ENCODE results near the gene DDX21.
A peak's percentile ranks its signal among the peaks of the same experiment; 100 is the strongest.
"Not testable (repeated sequence)": the region's sequence is repeated elsewhere in the genome, so short reads cannot be mapped to it uniquely, and the experiment has no call there.

DDX21 gene

GRCh38 chr10:68988530-68989316, 32.8 kb downstream of the DDX21 start, which contains the start of gene KIFBP:
Gene KIFBP, plus strand, starts transcription at chr10:68988803. Its CDS starts 30 bp downstream, at chr10:68988833.
- peak; percentile 77 for DNase-seq

- DNase-seq: no peak
These were observed 33.5 kb downstream of the DDX21 start for GRCh38 chr10:68989317-68989990.

DNA sequence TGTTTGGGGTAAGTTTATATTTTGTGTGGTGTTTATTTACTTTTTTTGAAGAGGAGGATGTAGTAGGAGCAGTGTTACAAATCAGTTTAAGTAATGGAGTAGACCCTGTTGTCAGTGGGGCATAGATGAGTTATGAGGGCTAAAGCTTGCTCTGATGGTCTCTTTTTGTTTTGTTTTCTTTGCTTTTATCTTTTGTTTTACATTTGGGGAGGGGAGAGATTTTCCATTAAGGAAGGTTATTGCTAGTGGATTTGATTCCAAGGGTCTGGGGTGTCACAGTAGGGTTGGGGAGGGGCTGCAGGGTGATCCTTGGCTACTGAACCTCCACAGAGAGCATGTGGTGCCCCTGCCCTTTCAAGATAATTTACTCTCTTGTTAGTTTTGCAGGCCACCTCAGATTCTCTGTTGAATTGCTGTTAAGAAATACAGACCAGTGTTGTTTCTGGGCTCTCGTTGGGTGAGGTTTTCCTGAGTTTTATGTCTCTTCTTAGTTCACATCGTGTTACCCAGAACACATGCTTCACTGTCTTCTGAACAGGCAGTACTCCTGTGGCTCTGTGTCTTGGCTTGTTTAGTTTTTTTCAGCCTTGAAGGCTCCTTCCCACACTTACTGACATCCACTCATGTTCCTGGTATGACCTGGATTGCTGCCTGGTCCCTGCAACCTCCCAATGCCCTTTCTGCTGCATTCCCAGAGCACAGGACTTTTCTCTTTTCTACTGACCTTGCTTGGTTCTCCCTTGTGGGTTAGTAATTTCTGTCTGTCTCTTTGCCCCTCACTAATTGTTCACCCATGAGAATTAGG, 36.9 kb downstream of the DDX21 start:
- no peak for DNase-seq

DNA sequence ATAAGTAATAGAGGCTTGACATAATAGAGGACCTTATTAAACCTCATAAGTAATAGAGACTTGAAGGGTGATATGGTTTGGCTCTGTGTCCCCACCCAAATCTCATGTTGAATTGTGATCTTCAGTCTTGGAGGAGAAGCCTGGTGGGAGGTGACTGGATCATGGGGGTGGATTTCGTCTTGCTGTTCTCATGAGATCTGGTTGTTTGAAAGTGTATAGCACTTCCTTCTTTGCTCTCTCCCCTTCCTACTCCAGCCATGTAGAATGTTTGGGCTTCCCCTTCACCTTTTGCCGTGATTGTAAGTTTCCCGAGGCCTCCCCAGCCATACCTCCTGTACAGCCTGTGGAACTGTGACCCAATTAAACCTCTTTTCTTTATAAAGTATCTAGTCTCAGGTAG, 41.2 kb downstream of the DDX21 start:
- no peak for DNase-seq

DNA sequence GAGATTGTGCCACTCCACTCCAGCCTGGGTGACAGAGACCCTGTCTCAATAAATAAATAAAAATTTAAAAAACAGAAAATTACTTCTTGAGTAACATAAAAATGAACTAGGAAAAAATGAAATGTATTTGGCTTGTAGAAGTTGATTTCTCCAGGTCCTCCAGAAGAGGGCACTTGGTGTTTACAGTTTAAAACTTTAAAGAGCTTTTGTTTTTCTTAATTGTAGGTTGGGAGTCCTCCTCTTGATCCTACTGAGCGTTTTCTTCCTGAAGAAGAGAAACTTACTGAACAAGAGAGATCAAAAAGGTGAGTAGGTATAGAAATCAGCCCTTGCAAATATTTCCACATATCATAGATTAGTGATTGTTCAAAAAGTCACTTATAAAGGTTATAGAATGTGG, 48.9 kb downstream of the DDX21 start:
- no peak for DNase-seq

DNA sequence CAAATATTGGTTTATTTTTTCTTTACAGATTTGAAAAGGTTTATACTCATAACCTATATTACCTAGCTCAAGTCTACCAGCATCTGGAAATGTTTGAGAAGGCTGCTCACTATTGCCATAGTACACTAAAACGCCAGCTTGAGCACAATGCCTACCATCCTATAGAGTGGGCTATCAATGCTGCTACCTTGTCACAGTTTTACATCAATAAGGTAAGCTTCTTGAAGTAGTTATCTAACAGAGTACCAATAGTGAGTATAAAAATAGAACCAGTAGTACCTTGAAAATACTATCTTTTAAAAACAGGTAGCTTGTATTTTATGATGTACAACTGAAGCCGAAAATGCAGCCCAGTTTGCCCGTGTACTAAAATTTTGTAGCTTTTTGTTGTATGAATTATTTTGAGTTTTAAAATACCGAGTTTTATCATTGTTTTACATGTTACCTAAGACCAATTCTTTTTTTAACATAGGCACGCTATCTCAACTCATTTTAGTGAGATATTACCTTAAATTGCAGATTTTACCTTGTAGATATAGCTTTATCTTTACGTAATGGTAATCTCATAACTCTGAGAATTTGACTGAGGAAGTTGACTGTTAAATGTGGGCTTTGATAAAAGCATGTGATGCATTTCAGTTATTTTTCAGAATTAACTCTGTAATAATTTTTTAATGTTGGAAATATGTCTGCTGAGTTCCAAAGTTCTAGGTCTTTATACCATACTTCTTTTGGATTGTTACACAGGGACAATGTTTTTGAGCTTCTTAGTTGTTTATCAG, 49.9 kb downstream of the DDX21 start:
- no peak for DNase-seq

- no peak for DNase-seq
These were observed 51.3 kb downstream of the DDX21 start for GRCh38 chr10:69007260-69007659.

- DNase-seq: no peak
These were observed 53.4 kb downstream of the DDX21 start for GRCh38 chr10:69009360-69009759.

DNA sequence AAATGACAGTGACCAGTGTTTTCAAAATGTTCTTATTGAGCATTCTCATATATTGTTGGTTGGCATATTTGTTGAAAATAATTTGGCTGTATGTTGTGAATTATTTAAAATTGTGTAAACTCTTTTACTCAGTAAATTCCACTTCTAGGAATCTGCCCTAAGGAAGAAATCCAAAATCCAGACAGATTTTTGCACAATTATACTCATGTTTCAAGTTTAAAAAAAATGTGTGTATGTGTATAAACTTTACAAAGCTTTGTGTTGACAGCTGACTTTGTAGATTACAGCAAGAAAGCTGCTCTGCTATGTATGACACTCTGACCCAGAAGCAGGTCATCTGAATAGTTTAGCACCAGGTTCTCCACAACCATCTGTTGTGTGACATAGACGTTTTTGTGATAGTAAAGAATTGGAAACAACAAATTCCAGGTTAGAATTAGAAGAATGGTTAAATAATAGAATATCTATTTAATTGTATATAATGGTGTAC, 54.2 kb downstream of the DDX21 start:
- no peak for DNase-seq

- not testable (repeated sequence) for DNase-seq
These were observed 56.8 kb downstream of the DDX21 start for GRCh38 chr10:69012778-69013177.

DNA sequence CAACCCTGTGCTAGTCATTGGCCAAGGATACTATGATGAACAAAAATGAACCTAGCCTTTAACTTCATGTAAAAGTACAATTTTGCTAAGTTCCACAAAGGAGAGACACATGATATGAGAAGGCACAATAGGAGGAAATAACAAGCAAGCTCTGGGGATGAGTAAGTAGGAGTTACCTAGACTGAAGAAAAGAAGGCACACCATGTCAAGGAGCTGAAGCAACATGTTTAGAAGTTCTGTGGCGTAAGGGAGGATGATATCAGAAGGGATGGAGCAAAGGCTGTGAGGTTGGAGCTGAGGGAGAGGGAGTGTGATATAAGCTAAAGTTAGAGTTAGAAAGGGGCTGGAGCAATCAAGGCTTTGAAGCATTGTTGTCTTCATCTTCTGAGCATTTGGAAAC, 58.2 kb downstream of the DDX21 start:
- DNase-seq: no peak

- DNase-seq: no peak
These were observed 62.6 kb downstream of the DDX21 start for GRCh38 chr10:69018613-69019012.

GRCh38 chr10:69022611-69023010, 66.6 kb downstream of the DDX21 start:
- no peak for DNase-seq

GRCh38 chr10:69025370-69025896, 69.5 kb downstream of the DDX21 start:
- DNase-seq: no peak

DNA sequence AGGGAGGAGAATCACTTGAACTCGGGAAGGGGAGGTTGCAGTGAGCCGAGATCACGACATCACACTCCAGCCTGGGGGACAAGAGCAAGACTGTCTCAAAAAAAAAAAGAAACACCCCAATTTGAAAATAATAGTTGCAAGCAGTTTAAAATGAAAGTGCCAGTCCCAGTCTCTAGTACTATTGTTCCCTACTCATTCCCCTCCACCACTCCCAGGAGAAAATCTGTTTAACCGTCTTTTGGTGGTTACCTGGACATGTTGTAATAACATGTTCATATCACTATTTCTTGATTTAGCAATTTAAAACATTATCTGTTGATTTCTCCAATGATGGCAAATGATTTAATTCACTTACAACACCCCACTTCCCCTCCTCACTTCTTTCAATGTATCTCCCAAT, 77.3 kb downstream of the DDX21 start:
- DNase-seq: no peak

Data from effector CD8-positive, alpha-beta T cell (primary cell).